Suprapubic skin (tissue), 4 donors: Measurements from ENCODE around the gene PNCK. TPM values are rescaled to one million over a fixed set of nuclear protein-coding genes. Genes with fewer than 3 reads are reported as not detected.

Source experiments
- DNase-seq, 2 donors: peaks; one replicate each; pipeline ENCODE4 v3.0.0-alpha.2; 2019; ENCODE audit warnings: low spot score in 2 of 2
- H3K27ac ChIP-seq: fragments of 200-600 bp; sonication (generic); one replicate; pipeline ENCODE4 v1.5.1; 2019
- H3K27me3 ChIP-seq: fragments of 200-600 bp; sonication (generic); one replicate; pipeline ENCODE4 v1.5.1; 2019
- H3K36me3 ChIP-seq: fragments of 200-600 bp; sonication (generic); one replicate; pipeline ENCODE4 v1.5.1; 2019
- H3K4me1 ChIP-seq: fragments of 200-600 bp; sonication (generic); one replicate; pipeline ENCODE4 v1.5.1; 2019
- H3K4me3 ChIP-seq: fragments of 200-600 bp; sonication (generic); one replicate; pipeline ENCODE4 v1.5.1; 2019; ENCODE audit warnings: mild to moderate bottlenecking
- H3K9me3 ChIP-seq: fragments of 200-600 bp; sonication (generic); one replicate; pipeline ENCODE4 v1.5.1; 2019
- CTCF ChIP-seq, 2 donors: fragments of 200-600 bp in 1 of 2; fragments of 450-650 bp in 1 of 2; sonication (generic) in 1 of 2; IDR thresholded peaks; one replicate each; pipeline ENCODE4 v1.5.1; 2016 to 2019; ENCODE audit warnings: antibody characterized with exemption in 2 of 2, mild to moderate bottlenecking in 1 of 2, moderate library complexity in 1 of 2
- EP300 ChIP-seq: sonication (generic); formaldehyde crosslinking; IDR thresholded peaks from one replicate; pipeline ENCODE4 v1.6.1; 2017; ENCODE audit warnings: antibody characterized with exemption
- POLR2A ChIP-seq, 2 donors: fragments of 450-650 bp; IDR thresholded peaks; one replicate each; pipeline ENCODE4 v1.6.1; 2017; ENCODE audit warnings: antibody characterized with exemption in 2 of 2, mild to moderate bottlenecking in 2 of 2, moderate library complexity in 2 of 2
- POLR2AphosphoS5 ChIP-seq, 3 donors: sonication (generic); formaldehyde crosslinking; IDR thresholded peaks; one replicate each; pipeline ENCODE4 v1.6.1; 2017; ENCODE audit warnings: antibody characterized with exemption in 3 of 3
- WGBS: methylation state at CpG from one replicate; pipeline ENCODE4 v1.1.5; 2018; 5-methylcytosine and 5-hydroxymethylcytosine counted together
- total RNA-seq, 4 donors: library from RNA; depleted of rRNA; stranded (reverse); fragments of >200 nt; gene quantifications; one replicate each; pipeline ENCODE4 v1.1.0, GENCODE V29; 2016

The PNCK gene
- total RNA-seq, 4 donors from 2014 or later, result 1.2 to 1.8 (median 1.4) TPM

- peak; percentile 67 to 73 for DNase-seq
- Histone ChIP-seq H3K4me3 (no peak overlapping the region), H3K9me3 (no peaks in the 10 kb centered on the region), H3K36me3 (no peaks in the 10 kb centered on the region), H3K27me3 (peaks cover 7% of the 10 kb centered on the region), H3K27ac (no peak overlapping the region), H3K4me1 (no peaks in the 10 kb centered on the region)
- WGBS, result 30% methylated on average over 10 of the region's 31 CpGs
- TF ChIP-seq CTCF (IDR thresholded peaks at IDR 0.05), result peak in 1 of 2 donors; percentile 31
- no peak for TF ChIP-seq EP300
Observed at GRCh38 chrX:153662266-153662665, 11.3 kb downstream of the PNCK start.

- TF ChIP-seq POLR2A (IDR thresholded peaks at IDR 0.05) (no peak), POLR2AphosphoS5 (IDR thresholded peaks at IDR 0.05) (no peak), EP300 (no peak), CTCF (IDR thresholded peaks at IDR 0.05) (no peak)
- H3K9me3 ChIP-seq, result no peaks in the 10 kb centered on the region
- DNase-seq, result no peak
- H3K4me3 ChIP-seq, result no peak overlapping the region
- H3K27ac ChIP-seq, result no peak overlapping the region
- peaks cover 7% of the 10 kb centered on the region for H3K27me3 ChIP-seq
- no peaks in the 10 kb centered on the region for H3K36me3 ChIP-seq
- H3K4me1 ChIP-seq, result no peaks in the 10 kb centered on the region
- 76% methylated on average over 3 of the region's 3 CpGs for WGBS
Observed at GRCh38 chrX:153659268-153659667, 14.3 kb downstream of the PNCK start.

- TF ChIP-seq CTCF (IDR thresholded peaks at IDR 0.05) (no peak), POLR2A (IDR thresholded peaks at IDR 0.05) (no peak), EP300 (no peak)
- H3K27me3 ChIP-seq, result peaks cover 3% of the 10 kb centered on the region
- H3K36me3 ChIP-seq, result no peaks in the 10 kb centered on the region
- no peak overlapping the region for H3K27ac ChIP-seq
- H3K4me3 ChIP-seq, result no peak overlapping the region
- H3K4me1 ChIP-seq, result no peaks in the 10 kb centered on the region
- no peaks in the 10 kb centered on the region for H3K9me3 ChIP-seq
- WGBS, result 86% methylated on average over 9 of the region's 9 CpGs
- DNase-seq, result no peak
Observed at GRCh38 chrX:153657161-153657560, 16.5 kb downstream of the PNCK start.

GRCh38 chrX:153653556-153653955, 20.1 kb downstream of the PNCK start:
- no peaks in the 10 kb centered on the region for H3K4me1 ChIP-seq
- 81% methylated on average over 2 of the region's 2 CpGs for WGBS
- H3K27ac ChIP-seq, result no peak overlapping the region
- TF ChIP-seq EP300, result no peak
- TF ChIP-seq CTCF (IDR thresholded peaks at IDR 0.05), result no peak
- TF ChIP-seq POLR2AphosphoS5 (IDR thresholded peaks at IDR 0.05), result no peak
- TF ChIP-seq POLR2A (IDR thresholded peaks at IDR 0.05), result no peak
- no peak for DNase-seq
- H3K9me3 ChIP-seq, result no peaks in the 10 kb centered on the region
- H3K36me3 ChIP-seq, result no peaks in the 10 kb centered on the region
- H3K27me3 ChIP-seq, result peaks cover 16% of the 10 kb centered on the region
- no peak overlapping the region for H3K4me3 ChIP-seq

GRCh38 chrX:153651540-153652079, 22.0 kb downstream of the PNCK start:
- no peaks in the 10 kb centered on the region for H3K9me3 ChIP-seq
- no peak overlapping the region for H3K27ac ChIP-seq
- 85% methylated on average over 8 of the region's 9 CpGs for WGBS
- peak in 1 of 2 donors; percentile 55 for DNase-seq
- H3K27me3 ChIP-seq, result peaks cover 35% of the 10 kb centered on the region
- peaks cover 11% of the 10 kb centered on the region for H3K4me1 ChIP-seq
- H3K36me3 ChIP-seq, result no peaks in the 10 kb centered on the region
- no peak for TF ChIP-seq EP300
- TF ChIP-seq POLR2A (IDR thresholded peaks at IDR 0.05), result no peak
- TF ChIP-seq POLR2AphosphoS5 (IDR thresholded peaks at IDR 0.05), result no peak
- TF ChIP-seq CTCF (IDR thresholded peaks at IDR 0.05), result peak in 1 of 2 donors; percentile 8
- H3K4me3 ChIP-seq, result no peak overlapping the region
